ENCODE results near the gene SLIT1. TPM values are rescaled to one million over a fixed set of nuclear protein-coding genes. Genes with fewer than 3 reads are reported as not detected.
A peak's percentile ranks its signal among the peaks of the same experiment; 100 is the strongest.

SLIT1 gene
- total RNA-seq, 1 donor = not detected

DNA sequence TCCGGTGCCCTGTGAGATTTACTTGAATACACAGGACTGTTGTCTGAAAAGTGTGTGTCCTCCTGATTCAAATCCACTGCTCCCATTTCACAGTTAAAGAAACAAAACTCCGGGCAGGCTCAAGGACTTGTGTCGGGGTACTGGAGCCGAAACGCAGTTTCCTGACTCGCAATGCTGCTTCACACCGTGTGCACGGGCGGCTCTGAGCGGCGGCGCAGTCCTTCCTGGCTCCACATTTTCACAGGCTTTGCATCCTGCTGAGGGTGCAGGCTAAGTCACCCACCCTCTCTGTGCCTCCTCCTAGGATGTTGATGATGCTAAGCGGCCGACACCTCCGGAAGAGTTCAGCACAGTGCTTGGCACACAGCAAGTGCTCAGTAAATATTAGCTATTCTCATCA is 65.4 kb downstream of the SLIT1 start:
- H3K36me3 ChIP-seq (ENCODE audit: insufficient read depth, low read length) = no peaks in the 10 kb centered on the region
- no peaks in the 10 kb centered on the region for H4K20me1 ChIP-seq (ENCODE audit: insufficient read depth, low read length)
- H3K9me3 ChIP-seq (ENCODE audit: low read depth, low read length) = no peaks in the 10 kb centered on the region
- TF ChIP-seq, protein P1, sequence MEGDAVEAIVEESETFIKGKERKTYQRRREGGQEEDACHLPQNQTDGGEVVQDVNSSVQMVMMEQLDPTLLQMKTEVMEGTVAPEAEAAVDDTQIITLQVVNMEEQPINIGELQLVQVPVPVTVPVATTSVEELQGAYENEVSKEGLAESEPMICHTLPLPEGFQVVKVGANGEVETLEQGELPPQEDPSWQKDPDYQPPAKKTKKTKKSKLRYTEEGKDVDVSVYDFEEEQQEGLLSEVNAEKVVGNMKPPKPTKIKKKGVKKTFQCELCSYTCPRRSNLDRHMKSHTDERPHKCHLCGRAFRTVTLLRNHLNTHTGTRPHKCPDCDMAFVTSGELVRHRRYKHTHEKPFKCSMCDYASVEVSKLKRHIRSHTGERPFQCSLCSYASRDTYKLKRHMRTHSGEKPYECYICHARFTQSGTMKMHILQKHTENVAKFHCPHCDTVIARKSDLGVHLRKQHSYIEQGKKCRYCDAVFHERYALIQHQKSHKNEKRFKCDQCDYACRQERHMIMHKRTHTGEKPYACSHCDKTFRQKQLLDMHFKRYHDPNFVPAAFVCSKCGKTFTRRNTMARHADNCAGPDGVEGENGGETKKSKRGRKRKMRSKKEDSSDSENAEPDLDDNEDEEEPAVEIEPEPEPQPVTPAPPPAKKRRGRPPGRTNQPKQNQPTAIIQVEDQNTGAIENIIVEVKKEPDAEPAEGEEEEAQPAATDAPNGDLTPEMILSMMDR (IDR thresholded peaks at IDR 0.05; ENCODE audit: extremely low read depth, low read depth, low read length) = no peak
- H3K4me2 ChIP-seq (ENCODE audit: insufficient read depth, low read length) = no peak overlapping the region
- no peak for DNase-seq (ENCODE audit: insufficient read length, low spot score, missing footprints)
- H3K4me1 ChIP-seq (ENCODE audit: insufficient read depth, low read length) = no peaks in the 10 kb centered on the region
- no peak overlapping the region for H3K27ac ChIP-seq (ENCODE audit: low read depth, low read length)
- H3K4me3 ChIP-seq (ENCODE audit: insufficient read depth, low read length) = no peak overlapping the region
- H2AFZ ChIP-seq (ENCODE audit: low read length) = no peak overlapping the region
- no peaks in the 10 kb centered on the region for H3K79me2 ChIP-seq (ENCODE audit: insufficient read depth, low read length)
- peaks cover 25% of the 10 kb centered on the region for H3K27me3 ChIP-seq (ENCODE audit: insufficient read depth, low read length)

DNA sequence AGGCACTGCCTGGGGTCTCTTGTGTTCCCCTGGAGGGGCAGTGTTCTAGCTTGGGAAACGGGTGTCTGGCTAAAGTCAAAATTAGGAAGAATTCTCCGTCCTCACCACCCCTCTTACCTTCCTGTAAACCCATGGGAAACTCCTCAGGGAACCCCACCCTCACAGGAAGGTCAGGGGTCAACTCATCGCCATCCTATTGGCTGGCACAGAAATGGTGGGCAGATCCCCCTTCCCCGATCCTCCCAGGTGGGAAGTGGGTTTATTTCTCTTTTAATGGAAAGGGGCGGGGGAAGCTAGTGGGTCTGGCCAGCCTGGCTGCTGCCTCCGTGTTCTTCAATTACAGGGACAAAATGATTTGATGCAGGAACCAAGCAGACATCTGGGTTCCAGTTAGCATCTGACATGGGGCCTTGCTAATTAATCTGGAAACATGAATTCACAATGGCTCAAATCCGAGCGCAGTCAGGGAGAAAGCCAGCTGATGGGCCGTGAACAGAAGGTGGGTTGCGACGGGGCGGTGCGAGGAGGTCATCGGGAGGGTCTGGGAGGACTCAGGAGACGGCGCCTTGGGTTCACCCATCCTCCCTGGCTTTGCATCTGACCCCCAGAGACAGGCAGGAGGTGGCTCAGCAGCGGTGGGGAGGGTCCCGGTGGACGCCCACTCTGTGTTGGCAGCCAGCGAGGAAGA is 66.6 kb downstream of the SLIT1 start:
- no peak overlapping the region for H3K27ac ChIP-seq (ENCODE audit: low read depth, low read length)
- no peak for DNase-seq (ENCODE audit: insufficient read length, low spot score, missing footprints)
- H3K4me1 ChIP-seq (ENCODE audit: insufficient read depth, low read length) = no peaks in the 10 kb centered on the region
- H3K27me3 ChIP-seq (ENCODE audit: insufficient read depth, low read length) = peaks cover 25% of the 10 kb centered on the region
- TF ChIP-seq, protein P1 (IDR thresholded peaks at IDR 0.05; ENCODE audit: extremely low read depth, low read depth, low read length) = no peak
- no peaks in the 10 kb centered on the region for H3K36me3 ChIP-seq (ENCODE audit: insufficient read depth, low read length)
- H4K20me1 ChIP-seq (ENCODE audit: insufficient read depth, low read length) = no peaks in the 10 kb centered on the region
- no peak overlapping the region for H3K4me2 ChIP-seq (ENCODE audit: insufficient read depth, low read length)
- H3K4me3 ChIP-seq (ENCODE audit: insufficient read depth, low read length) = no peak overlapping the region
- no peak overlapping the region for H2AFZ ChIP-seq (ENCODE audit: low read length)
- H3K79me2 ChIP-seq (ENCODE audit: insufficient read depth, low read length) = no peaks in the 10 kb centered on the region
- H3K9me3 ChIP-seq (ENCODE audit: low read depth, low read length) = no peaks in the 10 kb centered on the region

DNA sequence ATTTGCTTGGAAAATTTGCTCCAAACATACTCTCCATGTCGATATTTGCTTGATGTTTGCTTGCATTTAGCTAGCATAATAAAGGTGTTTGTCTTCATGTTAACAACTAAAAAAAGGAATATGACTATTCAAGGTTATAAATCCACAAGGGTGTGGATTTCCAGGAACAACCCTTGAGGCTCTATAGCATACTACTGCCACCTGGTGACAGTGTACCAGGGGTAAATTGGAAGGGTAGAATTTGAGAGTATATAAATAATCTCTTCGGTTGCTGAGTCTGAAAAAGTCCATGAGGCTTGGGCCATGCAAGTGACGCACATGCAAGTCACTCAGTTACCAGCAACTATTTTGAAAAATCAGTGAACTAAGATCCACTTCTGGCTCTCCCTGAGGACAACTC is 68.4 kb downstream of the SLIT1 start:
- TF ChIP-seq, protein P1 (IDR thresholded peaks at IDR 0.05; ENCODE audit: extremely low read depth, low read depth, low read length) = peak; percentile 29
- no peak overlapping the region for H3K4me3 ChIP-seq (ENCODE audit: insufficient read depth, low read length)
- DNase-seq (ENCODE audit: insufficient read length, low spot score, missing footprints) = no peak
- H3K4me2 ChIP-seq (ENCODE audit: insufficient read depth, low read length) = no peak overlapping the region
- H3K27me3 ChIP-seq (ENCODE audit: insufficient read depth, low read length) = peaks cover 18% of the 10 kb centered on the region
- no peaks in the 10 kb centered on the region for H3K9me3 ChIP-seq (ENCODE audit: low read depth, low read length)
- no peaks in the 10 kb centered on the region for H3K36me3 ChIP-seq (ENCODE audit: insufficient read depth, low read length)
- no peaks in the 10 kb centered on the region for H3K79me2 ChIP-seq (ENCODE audit: insufficient read depth, low read length)
- H3K4me1 ChIP-seq (ENCODE audit: insufficient read depth, low read length) = no peaks in the 10 kb centered on the region
- H4K20me1 ChIP-seq (ENCODE audit: insufficient read depth, low read length) = no peaks in the 10 kb centered on the region
- no peak overlapping the region for H3K27ac ChIP-seq (ENCODE audit: low read depth, low read length)
- no peak overlapping the region for H2AFZ ChIP-seq (ENCODE audit: low read length)

GRCh38 chr10:97116462-97117162 is 69.1 kb downstream of the SLIT1 start:
- DNase-seq (ENCODE audit: insufficient read length, low spot score, missing footprints) = no peak
- no peaks in the 10 kb centered on the region for H3K4me1 ChIP-seq (ENCODE audit: insufficient read depth, low read length)
- no peak overlapping the region for H2AFZ ChIP-seq (ENCODE audit: low read length)
- H3K27me3 ChIP-seq (ENCODE audit: insufficient read depth, low read length) = peaks cover 18% of the 10 kb centered on the region
- TF ChIP-seq, protein P1 (IDR thresholded peaks at IDR 0.05; ENCODE audit: extremely low read depth, low read depth, low read length) = no peak
- H3K4me2 ChIP-seq (ENCODE audit: insufficient read depth, low read length) = no peak overlapping the region
- H3K4me3 ChIP-seq (ENCODE audit: insufficient read depth, low read length) = no peak overlapping the region
- H3K27ac ChIP-seq (ENCODE audit: low read depth, low read length) = no peak overlapping the region
- H4K20me1 ChIP-seq (ENCODE audit: insufficient read depth, low read length) = no peaks in the 10 kb centered on the region
- no peaks in the 10 kb centered on the region for H3K79me2 ChIP-seq (ENCODE audit: insufficient read depth, low read length)
- H3K9me3 ChIP-seq (ENCODE audit: low read depth, low read length) = no peaks in the 10 kb centered on the region
- no peaks in the 10 kb centered on the region for H3K36me3 ChIP-seq (ENCODE audit: insufficient read depth, low read length)

All from osteoblast (primary cell).